ENCODE results near the gene GBE1. TPM values are rescaled to one million over a fixed set of nuclear protein-coding genes. Genes with fewer than 3 reads are reported as not detected.
"Not testable (repeated sequence)": the region's sequence is repeated elsewhere in the genome, so short reads cannot be mapped to it uniquely, and the experiment has no call there.

The GBE1 gene
- 33.7 and 34.9 TPM in 2 replicates for total RNA-seq

DNA sequence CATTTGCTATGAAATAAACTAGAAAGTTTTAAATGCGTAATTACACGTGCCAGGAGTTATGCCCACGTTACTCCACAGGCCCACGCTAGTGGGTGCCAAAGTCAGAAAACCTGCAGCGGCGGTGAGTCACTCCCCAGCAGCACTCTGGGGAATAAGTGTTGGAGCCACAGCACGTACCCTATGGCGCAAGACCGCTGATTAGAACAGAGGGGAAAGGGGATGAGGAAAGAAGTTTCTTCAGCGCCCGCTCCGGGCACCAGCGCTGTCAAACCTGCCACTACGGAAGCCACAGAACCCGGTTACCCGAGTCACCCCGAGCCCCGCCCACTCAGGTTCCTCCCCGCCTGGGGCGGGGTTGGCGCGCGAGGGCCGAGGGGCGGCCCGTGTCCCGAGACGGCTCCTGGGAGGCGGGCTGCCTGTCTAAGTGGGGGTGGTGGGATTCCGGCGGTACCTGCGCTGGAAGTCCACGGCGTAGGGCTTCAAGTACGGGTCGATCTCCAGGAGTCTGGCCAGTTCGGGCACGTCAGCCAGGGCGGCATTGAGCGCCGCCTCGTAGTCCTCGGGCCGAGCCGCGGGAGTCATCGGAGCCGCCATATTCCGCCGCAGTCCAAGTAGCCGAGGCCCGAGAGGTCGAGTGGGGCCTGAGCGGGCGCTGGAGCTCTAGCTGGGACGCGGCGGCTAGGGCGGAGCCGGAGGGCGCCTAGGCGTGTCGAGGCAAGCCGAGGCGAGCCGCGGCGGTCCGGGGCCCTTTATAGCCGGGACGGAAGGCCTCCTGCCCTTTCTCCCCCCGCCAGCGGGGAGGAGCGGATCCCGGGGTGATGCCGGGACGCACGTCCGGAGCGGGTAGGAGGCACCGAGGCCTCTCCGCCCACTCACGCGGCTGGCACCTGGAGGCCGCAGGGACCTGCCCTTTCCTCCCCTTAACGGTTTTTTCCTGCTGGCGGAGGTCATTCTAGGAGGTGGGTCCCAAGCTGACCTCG lies at the start of gene GBE1:
TSS of gene GBE1 (minus strand) at position 722 of the 980 bp plus-strand sequence. CDS start at position 594, 128 bp downstream.
- intact Hi-C loops (cut with micrococcal nuclease) = no loop called here

GRCh38 chr3:81808900-81809299 lies 47.5 kb upstream of the GBE1 start:
- intact Hi-C loops (cut with micrococcal nuclease) = no loop called here

GRCh38 chr3:81799403-81799802 lies 38.0 kb upstream of the GBE1 start:
- intact Hi-C loops (cut with micrococcal nuclease) = no loop called here

DNA sequence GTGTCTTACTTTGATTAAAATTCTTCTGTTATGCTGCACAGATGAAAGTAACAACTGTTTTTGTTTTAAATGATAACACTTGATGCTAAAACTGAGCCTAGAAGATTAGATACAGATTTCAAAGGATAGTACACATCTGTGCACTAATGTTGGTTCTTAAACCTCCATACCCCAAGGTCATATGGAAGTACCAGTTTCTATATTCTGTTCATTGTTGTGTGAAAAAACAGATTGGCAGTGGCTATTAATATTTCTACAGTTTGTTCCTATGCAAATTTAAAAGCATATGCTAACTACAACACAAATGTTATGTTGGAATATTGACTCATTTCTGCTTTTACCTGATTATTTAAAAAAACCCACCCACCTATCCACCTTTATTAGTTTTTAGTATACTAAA lies 32.0 kb upstream of the GBE1 start:
- intact Hi-C loops (cut with micrococcal nuclease) = no loop called here

GRCh38 chr3:81790117-81790516 lies 28.7 kb upstream of the GBE1 start:
- intact Hi-C loops (cut with micrococcal nuclease) = no loop called here

- intact Hi-C loops (cut with micrococcal nuclease) = no loop called here
These were observed 28.2 kb upstream of the GBE1 start for GRCh38 chr3:81789691-81790090.

- intact Hi-C loops (cut with micrococcal nuclease) = no loop called here
These were observed 27.2 kb upstream of the GBE1 start for GRCh38 chr3:81788610-81789009.

DNA sequence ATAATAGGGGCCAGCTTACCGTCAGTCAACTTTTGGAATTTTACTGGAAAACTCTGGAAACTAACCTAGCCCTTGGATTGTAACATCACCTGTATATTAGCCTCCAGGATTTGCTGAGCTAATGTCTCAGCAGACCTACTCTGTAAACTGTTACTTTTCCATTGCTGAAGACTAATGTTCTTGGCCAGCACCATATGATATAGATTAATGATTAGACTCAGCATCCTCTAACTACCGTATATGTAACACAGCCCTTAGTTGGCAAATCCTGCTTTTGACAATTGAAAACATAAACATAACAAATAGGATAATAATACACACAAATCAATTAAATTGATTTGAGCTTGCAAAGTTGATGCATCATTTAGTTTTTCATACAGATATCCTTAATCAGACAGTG lies 26.6 kb upstream of the GBE1 start:
- intact Hi-C loops (cut with micrococcal nuclease) = no loop called here

DNA sequence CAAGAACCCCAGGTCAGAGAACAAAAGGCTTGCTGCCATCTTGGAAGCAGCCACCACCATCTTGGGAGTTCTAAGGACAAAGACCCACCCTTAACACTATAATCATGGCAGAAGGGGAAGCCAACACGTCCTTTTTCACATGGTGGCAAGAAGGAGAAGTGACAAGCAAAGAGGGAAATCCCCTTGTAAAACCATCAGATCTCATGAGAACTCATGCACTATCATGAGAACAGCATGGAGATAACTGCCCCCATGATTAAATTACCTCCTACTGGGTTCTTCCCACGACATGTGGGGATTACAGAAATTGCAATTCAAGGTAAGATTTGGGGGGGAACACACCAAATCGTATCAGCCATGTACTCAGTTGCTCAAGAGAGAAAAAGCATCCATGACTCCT lies 21.1 kb upstream of the GBE1 start:
- intact Hi-C loops (cut with micrococcal nuclease) = no loop called here

GRCh38 chr3:81778678-81779182 lies 17.3 kb upstream of the GBE1 start:
- intact Hi-C loops (cut with micrococcal nuclease) = no loop called here

- intact Hi-C loops (cut with micrococcal nuclease) = no loop called here
These were observed 15.2 kb upstream of the GBE1 start for GRCh38 chr3:81776643-81777042.

DNA sequence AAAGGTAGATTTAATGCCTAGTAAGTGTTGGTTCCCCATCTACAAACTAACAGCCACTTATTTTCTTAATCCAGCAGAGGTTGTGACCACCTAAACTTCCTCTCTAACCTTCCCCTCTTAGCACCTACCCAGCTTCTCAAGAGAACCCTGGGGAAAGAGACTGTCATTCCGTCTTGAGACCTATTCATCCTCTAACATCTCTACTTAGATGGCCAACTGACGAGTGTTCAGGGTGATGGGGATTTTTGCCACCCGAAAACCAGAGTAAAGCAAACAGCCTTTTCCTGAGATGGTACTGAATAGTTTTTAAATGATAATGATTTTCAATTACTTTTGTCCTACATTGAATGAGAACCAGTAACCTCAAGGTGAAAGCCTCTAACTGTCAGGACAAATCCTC lies 9.3 kb upstream of the GBE1 start:
- intact Hi-C loops (cut with micrococcal nuclease) = no loop called here

DNA sequence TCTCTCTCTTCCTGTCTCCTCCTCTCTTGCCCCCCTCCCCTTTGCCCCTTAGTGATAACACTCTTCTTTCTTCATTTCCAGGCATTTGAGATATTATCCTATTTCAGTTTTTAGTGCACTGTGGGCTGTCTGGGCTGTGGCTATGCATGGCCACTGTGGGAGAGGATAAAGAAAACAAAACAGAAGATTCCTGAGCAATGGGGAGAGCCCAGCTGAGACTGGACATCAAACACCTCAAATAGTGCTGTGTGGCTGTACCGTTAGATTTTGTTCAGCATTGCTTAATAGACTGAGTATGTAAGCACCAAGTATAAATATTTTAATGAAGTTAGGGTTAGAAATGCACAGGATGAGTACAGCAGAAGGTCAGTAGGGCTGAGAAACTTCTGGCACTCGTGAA lies 7.9 kb upstream of the GBE1 start:
- intact Hi-C loops (cut with micrococcal nuclease) = no loop called here

DNA sequence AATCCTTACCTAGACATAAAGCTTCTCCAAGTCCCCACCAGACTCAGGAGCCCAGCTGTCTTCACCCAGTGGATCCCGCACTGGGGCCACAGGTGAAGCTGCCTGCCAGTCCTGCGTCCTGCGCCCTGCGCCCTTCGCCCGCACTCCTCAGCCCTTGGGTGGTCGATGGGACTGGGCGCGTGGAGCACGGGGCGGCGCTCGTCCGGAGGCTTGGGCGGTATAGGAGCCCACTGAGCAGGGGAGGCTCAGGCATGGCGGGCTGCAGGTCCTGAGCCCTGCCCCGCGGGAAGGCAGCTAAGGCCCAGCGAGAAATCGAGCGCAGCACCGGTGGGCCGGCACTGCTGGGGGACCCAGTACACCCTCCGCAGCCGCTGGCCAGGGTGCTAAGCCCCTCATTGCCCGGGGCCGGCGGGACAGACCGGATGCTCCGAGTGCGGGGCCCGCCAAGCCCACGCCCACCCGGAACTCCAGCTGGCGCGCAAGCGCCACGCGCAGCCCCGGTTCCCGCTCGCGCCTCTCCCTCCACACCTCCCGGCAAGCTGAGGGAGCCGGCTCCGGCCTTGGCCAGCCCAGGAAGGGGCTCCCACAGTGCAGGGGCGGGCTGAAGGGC lies 5.9 kb upstream of the GBE1 start:
- intact Hi-C loops (cut with micrococcal nuclease) = not testable (repeated sequence)

DNA sequence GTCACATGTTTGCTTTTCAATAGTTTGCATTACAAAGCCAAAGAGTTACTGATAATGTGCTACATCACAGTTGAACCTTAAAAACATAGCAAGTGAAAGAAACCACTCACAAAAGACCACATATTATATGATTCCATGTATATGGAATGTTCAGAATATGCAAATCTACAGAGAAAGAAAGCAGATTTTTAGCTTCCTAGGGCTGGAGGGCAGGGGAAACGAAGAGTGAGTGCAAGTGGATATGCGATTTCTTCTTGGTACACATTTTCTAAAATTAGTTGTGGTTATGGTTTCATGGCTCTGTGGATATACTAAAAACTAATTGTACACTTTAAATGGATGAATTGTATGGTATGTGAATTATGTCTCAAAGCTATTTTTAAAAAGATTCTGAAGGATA lies 4.0 kb upstream of the GBE1 start:
- intact Hi-C loops (cut with micrococcal nuclease) = no loop called here

GRCh38 chr3:81764665-81765064 lies 3.2 kb upstream of the GBE1 start:
- intact Hi-C loops (cut with micrococcal nuclease) = no loop called here

- intact Hi-C loops (cut with micrococcal nuclease) = no loop called here
These were observed 2.6 kb upstream of the GBE1 start for GRCh38 chr3:81764002-81764401.

- intact Hi-C loops (cut with micrococcal nuclease) = no loop called here
These were observed 1.6 kb upstream of the GBE1 start for GRCh38 chr3:81763001-81763400.

GRCh38 chr3:81761904-81762580 lies 597 bp upstream of the GBE1 start:
- intact Hi-C loops (cut with micrococcal nuclease) = no loop called here

- intact Hi-C loops (cut with micrococcal nuclease) = no loop called here
These were observed 1.2 kb downstream of the GBE1 start for GRCh38 chr3:81760215-81760614.

GRCh38 chr3:81758771-81759170 lies 2.7 kb downstream of the GBE1 start:
- intact Hi-C loops (cut with micrococcal nuclease) = not testable (repeated sequence)

GRCh38 chr3:81758275-81758674 lies 3.2 kb downstream of the GBE1 start:
- intact Hi-C loops (cut with micrococcal nuclease) = no loop called here
